ENCODE measurements around the gene ZC3HAV1L. TPM values are rescaled to one million over a fixed set of nuclear protein-coding genes. Genes with fewer than 3 reads are reported as not detected.

Gene ZC3HAV1L
- total and polyA plus RNA-seq, 2 experiments from 2014 or later, result 11.6 to 29.9 TPM

- Histone ChIP-seq H3K4me3 (no peak overlapping the region), H3K27ac (no peak overlapping the region), H3K9me2 (replicated peaks; ENCODE audit: insufficient read depth) (no peaks in the 10 kb centered on the region), H3K79me2 (peaks cover 24% of the 10 kb centered on the region), H3K4me2 (no peak overlapping the region), H2AFZ (no peak overlapping the region), H3K4me1 (ENCODE audit: insufficient read depth) (peaks cover 8% of the 10 kb centered on the region), H3K36me3 (replicated peaks; ENCODE audit: insufficient read depth, low read depth) (no peaks in the 10 kb centered on the region), H4K20me1 (ENCODE audit: insufficient read depth, poor library complexity, severe bottlenecking) (no peaks in the 10 kb centered on the region), H3K27me3 (no peaks in the 10 kb centered on the region), H3K9me3 (ENCODE audit: low read depth) (no peaks in the 10 kb centered on the region)
- WGBS (ENCODE audit: low lambda C conversion rate, missing lambda C conversion rate), result 72% methylated on average over 3 of the region's 3 CpGs
- no peak for DNase-seq (ENCODE audit: low spot score)
- TF ChIP-seq CTCF (IDR thresholded peaks at IDR 0.05; ENCODE audit: poor library complexity) (no peak), EZH2phosphoT487 (IDR thresholded peaks at IDR 0.05; ENCODE audit: low read depth, severe bottlenecking, unreplicated experiment) (no peak), EZH2 (IDR thresholded peaks at IDR 0.05; ENCODE audit: borderline replicate concordance) (no peak)
Observed at GRCh38 chr7:139036901-139037300, 1.1 kb upstream of the ZC3HAV1L start.

GRCh38 chr7:139034855-139035585 is 822 bp downstream of the ZC3HAV1L start:
- peaks cover 24% of the 10 kb centered on the region for H3K79me2 ChIP-seq
- no peaks in the 10 kb centered on the region for H3K36me3 ChIP-seq (replicated peaks; ENCODE audit: insufficient read depth, low read depth)
- H3K4me1 ChIP-seq (ENCODE audit: insufficient read depth), result peaks cover 8% of the 10 kb centered on the region
- peak overlapping the region; percentile 92 for H3K4me2 ChIP-seq
- H3K27me3 ChIP-seq, result no peaks in the 10 kb centered on the region
- H3K4me3 ChIP-seq, result peak overlapping the region; percentile 90
- TF ChIP-seq EZH2 (IDR thresholded peaks at IDR 0.05; ENCODE audit: borderline replicate concordance) (no peak), EZH2phosphoT487 (IDR thresholded peaks at IDR 0.05; ENCODE audit: low read depth, severe bottlenecking, unreplicated experiment) (no peak), CTCF (IDR thresholded peaks at IDR 0.05; ENCODE audit: poor library complexity) (no peak)
- H3K9me2 ChIP-seq (replicated peaks; ENCODE audit: insufficient read depth), result no peaks in the 10 kb centered on the region
- H2AFZ ChIP-seq, result peak overlapping the region; percentile 98
- no peaks in the 10 kb centered on the region for H4K20me1 ChIP-seq (ENCODE audit: insufficient read depth, poor library complexity, severe bottlenecking)
- peak; percentile 49 for DNase-seq (ENCODE audit: low spot score)
- peak overlapping the region; percentile 62 for H3K27ac ChIP-seq
- no peaks in the 10 kb centered on the region for H3K9me3 ChIP-seq (ENCODE audit: low read depth)
- WGBS (ENCODE audit: low lambda C conversion rate, missing lambda C conversion rate), result 54% methylated on average over 17 of the region's 47 CpGs

- 91% methylated on average over 5 of the region's 5 CpGs for WGBS (ENCODE audit: low lambda C conversion rate, missing lambda C conversion rate)
- Histone ChIP-seq H4K20me1 (ENCODE audit: insufficient read depth, poor library complexity, severe bottlenecking) (no peaks in the 10 kb centered on the region), H3K4me2 (peak overlapping the region; percentile 92), H3K4me1 (ENCODE audit: insufficient read depth) (peaks cover 8% of the 10 kb centered on the region), H3K36me3 (replicated peaks; ENCODE audit: insufficient read depth, low read depth) (no peaks in the 10 kb centered on the region), H3K9me3 (ENCODE audit: low read depth) (no peaks in the 10 kb centered on the region), H3K79me2 (peaks cover 24% of the 10 kb centered on the region), H3K4me3 (no peak overlapping the region), H3K9me2 (replicated peaks; ENCODE audit: insufficient read depth) (no peaks in the 10 kb centered on the region), H3K27ac (no peak overlapping the region), H2AFZ (no peak overlapping the region), H3K27me3 (no peaks in the 10 kb centered on the region)
- DNase-seq (ENCODE audit: low spot score), result no peak
- TF ChIP-seq EZH2phosphoT487 (IDR thresholded peaks at IDR 0.05; ENCODE audit: low read depth, severe bottlenecking, unreplicated experiment), result no peak
- no peak for TF ChIP-seq CTCF (IDR thresholded peaks at IDR 0.05; ENCODE audit: poor library complexity)
- TF ChIP-seq EZH2 (IDR thresholded peaks at IDR 0.05; ENCODE audit: borderline replicate concordance), result no peak
Observed at GRCh38 chr7:139034336-139034735, 1.5 kb downstream of the ZC3HAV1L start.
